Adrenal gland (tissue), 12 donors: Measurements from ENCODE around the gene ST7. TPM values are rescaled to one million over a fixed set of nuclear protein-coding genes. Genes with fewer than 3 reads are reported as not detected.
A peak's percentile ranks its signal among the peaks of the same experiment; 100 is the strongest.

Experiments used
- DNase-seq, 7 donors: peaks; one replicate each; pipeline ENCODE4 v3.0.0-alpha.2; 2019 to 2020
- H3K27ac ChIP-seq, 5 donors: fragments of 200-600 bp; sonication (generic) in 4 of 5; 1 replicate in 3 of 5; 2 replicates in 2 of 5; pipeline versions ENCODE4 v1.5.1 to v1.8.0; 2016 to 2020; ENCODE audit warnings: mild to moderate bottlenecking in 1 of 5
- H3K27me3 ChIP-seq: fragments of 200-600 bp; 2 replicates; pipeline ENCODE4 v1.8.0; 2021
- H3K36me3 ChIP-seq, 2 donors: fragments of 200-600 bp; replicated peaks in 1 of 2; 1 replicate in 1 of 2; 2 replicates in 1 of 2; pipeline versions ENCODE4 v1.5.1 to v1.8.0; 2018 to 2022
- H3K4me1 ChIP-seq, 2 donors: fragments of 200-600 bp; replicated peaks in 1 of 2; 1 replicate in 1 of 2; 2 replicates in 1 of 2; pipeline versions ENCODE4 v1.5.1 to v1.8.0; 2018 to 2021
- H3K4me3 ChIP-seq, 4 donors: fragments of 200-600 bp; sonication (generic) in 3 of 4; one replicate each; pipeline ENCODE4 v1.5.1; 2016 to 2018
- H3K9me3 ChIP-seq, 3 donors: fragments of 200-600 bp; sonication (generic) in 1 of 3; replicated peaks in 1 of 3; 1 replicate in 2 of 3; 2 replicates in 1 of 3; pipeline versions ENCODE4 v1.5.1 to v1.8.0; 2016 to 2021
- CTCF ChIP-seq, 6 experiments: fragments of 450-650 bp in 4 of 6; fragments of 200-600 bp in 2 of 6; sonication (generic) in 1 of 6; IDR thresholded peaks; 1 replicate in 5 of 6; 2 replicates in 1 of 6; pipeline versions ENCODE4 v1.5.1 to v1.8.0; 2016 to 2021; ENCODE audit warnings: antibody characterized with exemption in 6 of 6, mild to moderate bottlenecking in 2 of 6, moderate library complexity in 1 of 6
- POLR2A ChIP-seq, 2 donors: fragments of 450-650 bp; IDR thresholded peaks; one replicate each; pipeline ENCODE4 v1.6.1; 2017; ENCODE audit warnings: antibody characterized with exemption in 2 of 2, mild to moderate bottlenecking in 2 of 2, moderate library complexity in 1 of 2
- WGBS, 4 donors: extraction: QIAGEN DNeasy Blood & Tissue Kit in 2 of 4; methylation state at CpG; one replicate each; pipeline versions ENCODE4 v1.1.5 to v1.1.7; 2013 to 2017; 5-methylcytosine and 5-hydroxymethylcytosine counted together
- intact Hi-C, 2 donors: fragments of 100-400 bp; cut with DNase I; formaldehyde crosslinking; loops; one replicate each; pipeline versions ENCODE4 v1.14.1 to v1.15.0; 2022 to 2023
- polyA plus RNA-seq, 3 donors: library from polyadenylated mRNA; stranded (reverse); fragments of 200-250 nt in 2 of 3; fragments of 350-450 nt in 1 of 3; fragmentation: Illumina TruSeq in 1 of 3; extraction: RNeasy Lipid Tissue Mini Kit (QIAGEN cat#74804) in 1 of 3; gene quantifications; one replicate each; pipeline ENCODE4 v1.2.3, GENCODE V29; 2013 to 2014
- total RNA-seq, 9 donors: library from RNA; depleted of rRNA in 4 of 9; stranded (reverse); fragments of >200 nt in 4 of 9; fragments of 120-200 nt in 1 of 9; fragmentation: NEBNext Ultra II Directional in 1 of 9; extraction: Animal tissue kit (Norgen Biotek cat#: 25700) in 1 of 9; gene quantifications; one replicate each; pipeline versions ENCODE4 v1.1.0 to v1.2.4, GENCODE V29; 2013 to 2023
- donor health status: healthy with polysubstance abuse.
- donor health status: Bipolar disorder and iron deficiency.
- donor health status: DM: yes; HTN: yes; CAD: no.
- donor health status: DM: no; HTN: no; CAD: no.
- donor health status: DM: no; HTN: no; CAD: no.
- donor health status: DM: yes; HTN: yes; CAD: no.

The ST7 gene
- total and polyA plus RNA-seq, 12 donors, result 15.7 to 69.9 (median 33.1) TPM

- intact Hi-C loops, result no loop called here
- peaks cover 23 to 44% of the 10 kb centered on the region in 2 donors for H3K4me1 ChIP-seq
- no peaks in the 10 kb centered on the region for H3K27me3 ChIP-seq
- TF ChIP-seq POLR2A (IDR thresholded peaks at IDR 0.05), result no peak
- no peak for TF ChIP-seq CTCF (IDR thresholded peaks at IDR 0.05)
- H3K9me3 ChIP-seq, result no peaks in the 10 kb centered on the region
- no peaks in the 10 kb centered on the region for H3K36me3 ChIP-seq
- no peak overlapping the region for H3K4me3 ChIP-seq
- WGBS, 4 donors, result 71 to 78% (median 74%) methylated on average over 3 of the region's 3 CpGs
- no peak overlapping the region for H3K27ac ChIP-seq
- DNase-seq, result no peak
Observed at GRCh38 chr7:117048882-117049281, 95.6 kb downstream of the ST7 start.

- no peak overlapping the region for H3K4me3 ChIP-seq
- H3K27me3 ChIP-seq, result no peaks in the 10 kb centered on the region
- TF ChIP-seq CTCF (IDR thresholded peaks at IDR 0.05) (no peak), POLR2A (IDR thresholded peaks at IDR 0.05) (no peak)
- intact Hi-C loops, result no loop called here
- WGBS, 4 donors, result 15 to 24% (median 18%) methylated on average over 1 of the region's 1 CpG
- DNase-seq, result peak in 3 of 7 donors; percentile 20 to 57 (median 43)
- peak overlapping the region in 2 of 5 donors; percentile 7 to 68 for H3K27ac ChIP-seq
- peaks cover 23 to 43% of the 10 kb centered on the region in 2 donors for H3K4me1 ChIP-seq
- H3K9me3 ChIP-seq, result no peaks in the 10 kb centered on the region
- H3K36me3 ChIP-seq, result no peaks in the 10 kb centered on the region
Observed at GRCh38 chr7:117051808-117052207, 98.5 kb downstream of the ST7 start.

- peaks cover 19 to 32% of the 10 kb centered on the region in 2 donors for H3K4me1 ChIP-seq
- no peaks in the 10 kb centered on the region for H3K9me3 ChIP-seq
- intact Hi-C loops, result no loop called here
- no peak for TF ChIP-seq POLR2A (IDR thresholded peaks at IDR 0.05)
- TF ChIP-seq CTCF (IDR thresholded peaks at IDR 0.05), result no peak
- H3K36me3 ChIP-seq, result no peaks in the 10 kb centered on the region
- H3K27ac ChIP-seq, result no peak overlapping the region
- no peaks in the 10 kb centered on the region for H3K27me3 ChIP-seq
- DNase-seq, result no peak
- H3K4me3 ChIP-seq, result no peak overlapping the region
Observed at GRCh38 chr7:117053432-117053831, 100.1 kb downstream of the ST7 start.

- DNase-seq, result no peak
- intact Hi-C loops, result no loop called here
- Histone ChIP-seq H3K4me3 (no peak overlapping the region), H3K9me3 (no peaks in the 10 kb centered on the region), H3K27me3 (no peaks in the 10 kb centered on the region), H3K36me3 (no peaks in the 10 kb centered on the region), H3K27ac (no peak overlapping the region), H3K4me1 (peaks cover 9 to 17% of the 10 kb centered on the region in 2 donors)
- TF ChIP-seq CTCF (IDR thresholded peaks at IDR 0.05), result no peak
- TF ChIP-seq POLR2A (IDR thresholded peaks at IDR 0.05), result no peak
Observed at GRCh38 chr7:117061751-117062150, 108.5 kb downstream of the ST7 start.
